ENCODE results near the gene ANKRD23.

ANKRD23 gene

GRCh38 chr2:96839875-96840850, 3.7 kb downstream of the ANKRD23 start:
- no peak for DNase-seq (ENCODE audit: insufficient read length, low spot score)
- FAIRE-seq, result peak; percentile 54

GRCh38 chr2:96839293-96839874, 4.4 kb downstream of the ANKRD23 start:
- FAIRE-seq, result no peak
- no peak for DNase-seq (ENCODE audit: insufficient read length, low spot score)

- FAIRE-seq, result no peak
Observed at GRCh38 chr2:96838345-96839292, 5.2 kb downstream of the ANKRD23 start.

GRCh38 chr2:96837575-96837974, 6.2 kb downstream of the ANKRD23 start:
- DNase-seq (ENCODE audit: insufficient read length, low spot score) (no peak), FAIRE-seq (peak; percentile 16)

More at GRCh38 chr2:96838345-96839292, 5.2 kb downstream of the ANKRD23 start:
- DNase-seq (ENCODE audit: insufficient read length, low spot score), result no peak

- FAIRE-seq (no peak), DNase-seq (ENCODE audit: insufficient read length, low spot score) (no peak)
Observed at GRCh38 chr2:96835830-96836229, 8.0 kb downstream of the ANKRD23 start.

- FAIRE-seq (peak; percentile 96), DNase-seq (ENCODE audit: insufficient read length, low spot score) (peak; percentile 92)
Observed at GRCh38 chr2:96832754-96833507, 10.9 kb downstream of the ANKRD23 start.

- DNase-seq (ENCODE audit: insufficient read length, low spot score) (no peak), FAIRE-seq (no peak)
Observed at GRCh38 chr2:96832408-96832753, 11.4 kb downstream of the ANKRD23 start.

- FAIRE-seq (no peak), DNase-seq (ENCODE audit: insufficient read length, low spot score) (no peak)
Observed at GRCh38 chr2:96831679-96832078, 12.1 kb downstream of the ANKRD23 start.

- FAIRE-seq, result peak; percentile 78
Observed at GRCh38 chr2:96830044-96830562, 13.7 kb downstream of the ANKRD23 start.

GRCh38 chr2:96828874-96829273, 14.9 kb downstream of the ANKRD23 start:
- DNase-seq (ENCODE audit: insufficient read length, low spot score), result no peak
- FAIRE-seq, result peak; percentile 64

More at GRCh38 chr2:96830044-96830562, 13.7 kb downstream of the ANKRD23 start:
- no peak for DNase-seq (ENCODE audit: insufficient read length, low spot score)

- FAIRE-seq, result no peak
- no peak for DNase-seq (ENCODE audit: insufficient read length, low spot score)
Observed at GRCh38 chr2:96828436-96828835, 15.4 kb downstream of the ANKRD23 start.

- FAIRE-seq, result no peak
Observed at GRCh38 chr2:96826546-96827278, 17.1 kb downstream of the ANKRD23 start.

GRCh38 chr2:96825057-96825456, 18.8 kb downstream of the ANKRD23 start:
- DNase-seq (ENCODE audit: insufficient read length, low spot score), result no peak
- FAIRE-seq, result no peak

More at GRCh38 chr2:96826546-96827278, 17.1 kb downstream of the ANKRD23 start:
- no peak for DNase-seq (ENCODE audit: insufficient read length, low spot score)

- DNase-seq (ENCODE audit: insufficient read length, low spot score) (no peak), FAIRE-seq (peak; percentile 46)
Observed at GRCh38 chr2:96824079-96824870, 19.5 kb downstream of the ANKRD23 start.

- FAIRE-seq (no peak), DNase-seq (ENCODE audit: insufficient read length, low spot score) (no peak)
Observed at GRCh38 chr2:96823198-96823597, 20.6 kb downstream of the ANKRD23 start.

GRCh38 chr2:96822786-96823185, 21.0 kb downstream of the ANKRD23 start:
- no peak for FAIRE-seq
- DNase-seq (ENCODE audit: insufficient read length, low spot score), result no peak

GRCh38 chr2:96821113-96821675, 22.6 kb downstream of the ANKRD23 start:
- FAIRE-seq (no peak), DNase-seq (ENCODE audit: insufficient read length, low spot score) (no peak)
